Kidney tubule cell (primary cell): ENCODE measurements around the gene PCDHGB3.
"Not testable (repeated sequence)": the region's sequence is repeated elsewhere in the genome, so short reads cannot be mapped to it uniquely, and the experiment has no call there.

ENCODE experiments used
- DNase-seq: peaks from one replicate; pipeline ENCODE4 v3.0.0-alpha.2; 2018; ENCODE audit warnings: low spot score

Gene PCDHGB3

GRCh38 chr5:141369994-141370848 lies at the start of gene PCDHGB3:
Gene PCDHGB3 (plus strand): TSS chr5:141370242. CDS start chr5:141370395, 153 bp downstream.
- peak; percentile 66 for DNase-seq

DNA sequence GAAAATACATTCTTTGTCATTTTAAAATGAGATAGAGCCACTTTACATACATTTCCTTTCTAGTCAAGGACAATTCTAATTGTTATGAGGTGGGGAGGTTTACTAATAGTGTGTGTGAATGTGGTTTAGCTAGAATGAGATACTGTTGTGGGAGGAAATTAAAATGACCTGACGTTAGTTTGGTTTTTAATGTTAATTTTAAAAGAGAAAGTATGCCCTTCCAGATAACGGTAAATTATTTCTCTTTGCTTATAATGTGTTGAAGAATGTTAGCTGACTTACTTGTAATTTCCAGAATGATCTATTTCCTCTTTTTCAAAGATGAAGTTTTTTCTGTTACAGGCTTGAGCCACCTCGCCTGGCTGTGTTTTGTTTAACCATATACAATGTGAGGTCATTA lies 47.8 kb upstream of the PCDHGB3 start:
- DNase-seq = no peak

DNA sequence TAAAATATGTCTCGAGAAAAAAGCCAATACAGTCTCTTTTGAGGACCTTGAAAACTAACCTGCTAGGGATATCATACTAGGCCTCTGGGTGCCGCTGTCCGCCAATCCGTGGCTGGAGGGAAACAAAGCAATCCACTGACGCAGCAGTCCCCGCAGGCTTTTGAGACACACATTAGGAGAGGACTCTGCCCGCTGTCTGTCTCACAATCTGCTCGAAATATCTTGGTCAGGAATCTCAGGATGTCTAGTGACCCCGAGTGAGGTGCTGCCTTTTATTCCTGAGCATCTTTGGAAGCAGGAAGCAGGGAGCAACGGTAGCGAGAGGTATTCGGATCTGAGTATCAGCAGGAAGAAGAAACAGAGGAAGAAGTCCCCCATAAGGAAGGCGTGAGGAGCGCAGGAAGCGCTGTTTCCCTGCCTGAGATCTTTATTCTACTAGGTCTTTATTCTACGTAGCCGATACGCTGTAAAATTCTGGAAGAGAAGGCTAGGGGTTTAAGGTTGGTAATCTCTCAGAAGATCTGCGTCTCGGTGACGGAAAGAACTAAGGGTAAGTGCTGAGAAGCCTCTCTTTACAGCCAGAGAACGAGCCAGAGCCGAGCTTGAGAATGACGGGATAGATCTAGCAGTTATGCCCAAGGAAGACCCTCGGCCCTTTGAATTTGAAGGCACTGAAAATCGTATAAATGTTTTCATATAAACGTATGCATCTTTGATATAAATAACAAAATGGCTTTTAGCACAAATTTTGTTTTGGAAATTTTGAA lies 43.8 kb upstream of the PCDHGB3 start:
- DNase-seq = peak; percentile 77

- DNase-seq = peak; percentile 60
These were observed 41.8 kb upstream of the PCDHGB3 start for GRCh38 chr5:141328231-141328630.

DNA sequence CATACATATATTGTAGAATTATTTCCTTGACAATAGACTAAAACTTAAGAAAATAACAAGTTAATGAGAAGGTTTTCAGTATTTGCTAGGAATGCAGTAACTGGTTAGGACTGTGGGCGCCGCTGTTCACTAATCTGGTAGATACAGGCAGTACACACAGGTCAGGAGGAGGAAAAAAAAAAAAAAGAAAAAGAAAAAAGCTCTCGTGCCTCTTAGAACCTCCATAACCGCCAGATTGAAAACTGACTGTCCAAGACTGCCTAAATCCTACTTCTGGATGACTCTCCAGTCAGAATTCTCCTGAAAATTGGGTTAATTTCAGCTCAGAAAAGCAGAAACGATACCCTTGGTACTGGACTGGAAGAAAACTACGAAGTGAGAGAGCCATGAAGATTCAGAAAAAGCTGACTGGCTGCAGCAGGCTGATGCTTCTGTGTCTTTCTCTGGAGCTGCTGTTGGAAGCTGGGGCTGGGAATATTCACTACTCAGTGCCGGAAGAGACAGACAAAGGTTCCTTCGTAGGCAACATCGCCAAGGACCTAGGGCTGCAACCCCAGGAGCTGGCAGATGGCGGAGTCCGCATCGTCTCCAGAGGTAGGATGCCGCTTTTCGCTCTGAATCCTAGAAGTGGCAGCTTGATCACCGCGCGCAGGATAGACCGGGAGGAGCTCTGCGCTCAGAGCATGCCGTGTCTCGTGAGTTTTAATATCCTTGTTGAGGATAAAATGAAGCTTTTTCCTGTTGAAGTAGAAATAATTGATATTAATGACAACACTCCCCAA lies 39.6 kb upstream of the PCDHGB3 start, which contains the start of gene PCDHGA1:
Gene PCDHGA1, plus strand, starts transcription at position 216 of the 782 bp plus-strand sequence.
- DNase-seq = peak; percentile 59

DNA sequence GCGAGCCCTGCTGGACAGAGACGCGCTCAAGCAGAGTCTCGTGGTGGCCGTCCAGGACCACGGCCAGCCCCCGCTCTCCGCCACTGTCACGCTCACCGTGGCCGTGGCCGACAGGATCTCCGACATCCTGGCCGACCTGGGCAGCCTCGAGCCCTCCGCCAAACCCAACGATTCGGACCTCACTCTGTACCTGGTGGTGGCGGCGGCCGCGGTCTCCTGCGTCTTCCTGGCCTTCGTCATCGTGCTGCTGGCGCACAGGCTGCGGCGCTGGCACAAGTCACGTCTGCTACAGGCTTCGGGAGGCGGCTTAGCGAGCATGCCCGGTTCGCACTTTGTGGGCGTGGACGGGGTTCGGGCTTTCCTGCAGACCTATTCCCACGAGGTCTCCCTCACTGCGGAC lies 37.5 kb upstream of the PCDHGB3 start:
- not testable (repeated sequence) for DNase-seq

DNA sequence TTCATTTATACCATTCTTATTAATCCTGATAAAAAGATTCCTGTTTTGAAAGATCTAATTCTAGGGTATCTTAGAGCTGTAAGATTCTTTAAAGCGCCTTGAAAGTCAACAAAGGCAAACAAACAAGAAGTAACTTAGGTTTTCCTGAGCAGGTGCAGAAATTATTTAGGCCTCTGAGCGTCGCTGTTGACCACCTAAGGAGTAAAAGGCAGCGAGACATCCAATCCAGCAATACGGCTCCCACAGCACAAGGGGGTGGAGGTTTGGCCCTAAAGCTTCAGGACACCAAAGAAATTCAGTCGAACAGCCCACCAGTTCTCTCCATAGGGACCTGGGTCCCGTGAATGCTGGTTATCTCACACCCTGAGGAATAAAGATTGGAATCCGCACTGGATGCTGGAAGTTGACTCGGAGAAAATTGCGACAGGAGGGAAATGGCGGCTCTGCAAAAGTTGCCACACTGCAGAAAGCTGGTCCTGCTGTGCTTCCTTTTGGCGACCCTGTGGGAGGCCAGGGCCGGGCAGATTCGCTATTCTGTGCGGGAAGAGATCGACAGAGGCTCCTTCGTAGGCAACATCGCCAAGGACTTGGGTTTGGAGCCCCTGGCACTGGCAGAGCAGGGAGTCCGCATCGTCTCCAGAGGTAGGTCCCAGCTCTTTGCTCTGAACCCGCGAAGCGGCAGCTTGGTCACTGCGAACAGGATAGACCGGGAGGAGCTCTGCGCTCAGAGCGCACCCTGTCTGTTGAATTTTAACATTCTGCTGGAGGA lies 31.3 kb upstream of the PCDHGB3 start, which contains the start of gene PCDHGA2:
Gene PCDHGA2, plus strand, starts transcription at position 223 of the 769 bp plus-strand sequence.
- DNase-seq = peak; percentile 59

DNA sequence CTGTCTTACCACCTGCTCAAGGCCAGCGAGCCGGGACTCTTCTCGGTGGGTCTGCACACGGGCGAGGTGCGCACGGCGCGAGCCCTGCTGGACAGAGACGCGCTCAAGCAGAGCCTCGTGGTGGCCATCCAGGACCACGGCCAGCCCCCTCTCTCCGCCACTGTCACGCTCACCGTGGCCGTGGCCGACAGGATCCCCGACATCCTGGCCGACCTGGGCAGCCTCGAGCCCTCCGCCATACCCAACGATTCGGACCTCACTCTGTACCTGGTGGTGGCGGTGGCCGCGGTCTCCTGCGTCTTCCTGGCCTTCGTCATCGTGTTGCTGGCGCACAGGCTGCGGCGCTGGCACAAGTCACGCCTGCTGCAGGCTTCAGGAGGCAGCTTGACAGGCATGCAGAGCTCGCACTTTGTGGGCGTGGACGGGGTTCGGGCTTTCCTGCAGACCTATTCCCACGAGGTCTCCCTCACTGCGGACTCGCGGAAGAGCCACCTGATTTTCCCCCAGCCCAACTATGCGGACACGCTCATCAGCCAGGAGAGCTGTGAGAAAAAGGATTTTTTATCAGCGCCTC lies 29.2 kb upstream of the PCDHGB3 start:
- DNase-seq = not testable (repeated sequence)

- DNase-seq = no peak
These were observed 27.3 kb upstream of the PCDHGB3 start for GRCh38 chr5:141342773-141343172.

DNA sequence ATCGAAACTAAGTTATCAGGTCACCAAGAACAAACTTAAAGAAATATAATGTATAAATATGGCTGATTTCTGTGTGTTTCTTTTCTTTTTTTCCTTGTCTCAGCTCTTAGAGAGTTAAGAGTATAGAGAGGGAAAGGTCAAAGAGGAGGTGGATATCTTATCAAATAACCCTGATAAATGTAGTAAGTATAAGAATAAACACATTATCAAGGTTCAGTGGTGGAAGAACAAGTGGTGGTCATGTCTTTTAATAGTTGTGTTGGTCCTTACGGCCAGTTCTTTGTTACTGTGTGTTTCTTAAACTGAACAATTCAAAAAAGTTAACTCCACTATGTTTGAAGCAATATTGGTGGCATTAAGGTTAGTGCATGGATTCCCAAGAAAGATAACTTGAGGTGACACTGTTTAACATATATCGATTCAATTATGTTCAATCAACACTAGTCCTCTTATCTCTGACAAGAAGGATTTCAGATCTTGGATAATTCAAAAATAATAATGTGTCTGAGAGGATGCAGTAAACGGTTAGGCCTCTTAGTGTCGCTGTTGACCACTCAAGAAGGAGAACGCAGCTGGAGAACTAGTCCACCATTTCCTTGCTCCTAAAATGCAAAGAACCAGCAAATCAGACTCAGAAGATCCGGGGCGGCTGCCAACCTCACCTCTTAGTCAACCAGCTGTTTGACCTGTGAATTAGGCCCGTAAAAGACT lies 26.6 kb upstream of the PCDHGB3 start, which contains the start of gene PCDHGA3:
Gene PCDHGA3, plus strand, starts transcription at position 588 of the 711 bp plus-strand sequence. CDS start 205 bp downstream, outside the sequence.
- DNase-seq = peak; percentile 44

GRCh38 chr5:141343953-141344463 lies 26.0 kb upstream of the PCDHGB3 start:
- DNase-seq = no peak

DNA sequence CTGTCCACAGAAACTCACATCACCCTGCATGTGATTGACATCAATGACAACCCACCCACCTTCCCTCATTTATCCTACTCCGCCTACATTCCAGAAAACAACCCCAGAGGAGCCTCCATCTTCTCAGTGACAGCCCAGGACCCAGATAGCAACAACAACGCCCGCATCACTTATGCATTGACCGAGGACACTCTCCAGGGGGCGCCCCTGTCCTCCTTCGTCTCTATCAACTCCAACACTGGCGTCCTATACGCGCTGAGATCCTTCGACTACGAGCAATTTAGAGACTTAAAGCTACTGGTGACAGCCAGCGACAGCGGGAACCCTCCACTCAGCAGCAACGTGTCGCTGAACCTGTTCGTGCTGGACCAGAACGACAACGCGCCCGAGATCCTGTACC lies 24.7 kb upstream of the PCDHGB3 start:
- no peak for DNase-seq

DNA sequence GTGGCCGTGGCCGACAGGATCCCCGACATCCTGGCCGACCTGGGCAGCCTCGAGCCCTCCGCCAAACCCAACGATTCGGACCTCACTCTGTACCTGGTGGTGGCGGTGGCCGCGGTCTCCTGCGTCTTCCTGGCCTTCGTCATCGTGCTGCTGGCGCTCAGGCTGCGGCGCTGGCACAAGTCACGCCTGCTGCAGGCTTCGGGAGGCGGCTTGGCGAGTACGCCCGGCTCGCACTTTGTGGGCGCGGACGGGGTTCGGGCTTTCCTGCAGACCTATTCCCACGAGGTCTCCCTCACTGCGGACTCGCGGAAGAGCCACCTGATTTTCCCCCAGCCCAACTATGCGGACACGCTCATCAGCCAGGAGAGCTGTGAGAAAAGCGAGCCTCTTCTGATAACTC lies 24.0 kb upstream of the PCDHGB3 start:
- not testable (repeated sequence) for DNase-seq

GRCh38 chr5:141349917-141350619 lies 20.0 kb upstream of the PCDHGB3 start, which contains the start of gene PCDHGB1:
Gene PCDHGB1 (plus strand): TSS chr5:141350099. CDS start chr5:141350261, 162 bp downstream.
- peak; percentile 74 for DNase-seq

DNA sequence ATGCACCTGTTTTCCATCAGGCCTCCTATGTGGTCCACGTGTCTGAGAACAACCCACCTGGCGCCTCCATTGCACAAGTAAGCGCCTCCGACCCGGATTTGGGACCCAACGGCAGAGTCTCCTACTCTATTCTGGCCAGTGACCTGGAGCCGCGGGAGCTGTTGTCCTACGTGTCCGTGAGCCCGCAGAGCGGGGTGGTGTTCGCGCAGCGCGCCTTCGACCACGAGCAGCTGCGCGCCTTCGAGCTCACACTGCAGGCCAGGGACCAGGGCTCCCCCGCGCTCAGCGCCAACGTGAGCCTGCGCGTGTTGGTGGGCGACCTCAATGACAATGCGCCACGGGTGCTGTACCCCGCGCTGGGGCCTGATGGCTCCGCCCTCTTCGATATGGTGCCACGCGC lies 18.5 kb upstream of the PCDHGB3 start:
- no peak for DNase-seq

DNA sequence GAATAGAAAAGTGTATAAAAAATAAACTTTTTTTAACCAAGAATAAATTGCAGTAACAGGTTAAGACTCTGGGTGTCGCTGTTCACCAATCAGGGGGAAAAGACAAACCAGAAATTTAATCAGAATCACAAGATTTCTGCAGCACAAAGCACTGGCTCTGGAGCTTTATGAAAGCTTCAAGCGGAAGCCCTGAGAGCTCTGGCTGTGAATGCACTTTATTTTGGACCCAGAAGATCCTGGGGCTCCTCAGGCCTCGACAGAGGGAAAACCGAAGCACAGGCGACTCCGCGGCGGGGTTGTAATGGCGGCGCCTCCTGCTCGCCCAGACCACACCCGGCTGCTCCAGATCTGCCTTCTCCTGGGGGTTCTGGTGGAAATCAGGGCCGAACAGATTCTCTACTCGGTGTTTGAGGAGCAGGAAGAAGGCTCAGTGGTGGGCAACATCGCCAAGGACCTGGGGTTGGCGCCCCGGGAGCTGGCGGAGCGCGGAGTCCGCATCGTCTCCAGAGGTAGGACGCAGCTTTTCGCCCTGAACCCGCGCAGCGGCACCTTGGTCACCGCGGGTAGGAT lies 15.1 kb upstream of the PCDHGB3 start, which contains the start of gene PCDHGA4:
Gene PCDHGA4, plus strand, starts transcription at position 122 of the 570 bp plus-strand sequence. Its CDS starts 87 bp downstream, at position 209.
- no peak for DNase-seq

GRCh38 chr5:141355641-141356040 lies 14.4 kb upstream of the PCDHGB3 start:
- DNase-seq = no peak

GRCh38 chr5:141356133-141356532 lies 13.9 kb upstream of the PCDHGB3 start:
- no peak for DNase-seq

DNA sequence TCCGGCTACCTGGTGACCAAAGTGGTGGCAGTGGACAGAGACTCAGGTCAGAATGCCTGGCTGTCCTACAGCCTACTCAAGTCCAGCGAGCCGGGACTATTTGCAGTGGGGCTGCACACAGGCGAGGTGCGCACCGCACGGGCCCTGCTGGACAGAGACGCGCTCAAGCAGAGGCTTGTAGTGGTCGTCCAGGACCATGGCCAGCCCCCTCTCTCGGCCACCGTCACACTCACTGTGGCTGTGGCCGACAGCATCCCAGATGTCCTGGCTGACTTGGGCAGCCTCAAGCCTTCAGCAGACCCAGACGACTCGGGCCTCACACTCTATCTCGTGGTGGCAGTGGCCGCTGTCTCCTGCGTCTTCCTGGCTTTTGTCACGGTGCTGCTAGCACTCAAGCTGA lies 13.1 kb upstream of the PCDHGB3 start:
- DNase-seq = no peak
